Pericardium fibroblast (primary cell): ENCODE results near the gene RBMXL3. TPM values are rescaled to one million over a fixed set of nuclear protein-coding genes. Genes with fewer than 3 reads are reported as not detected.

Experiments
- total RNA-seq: library from RNA; depleted of rRNA; stranded (reverse); fragments of >200 nt; gene quantifications from 2 replicates; pipeline ENCODE4 v1.2.3, GENCODE V29; 2015

The RBMXL3 gene
- not detected in 2 replicates for total RNA-seq

DNA sequence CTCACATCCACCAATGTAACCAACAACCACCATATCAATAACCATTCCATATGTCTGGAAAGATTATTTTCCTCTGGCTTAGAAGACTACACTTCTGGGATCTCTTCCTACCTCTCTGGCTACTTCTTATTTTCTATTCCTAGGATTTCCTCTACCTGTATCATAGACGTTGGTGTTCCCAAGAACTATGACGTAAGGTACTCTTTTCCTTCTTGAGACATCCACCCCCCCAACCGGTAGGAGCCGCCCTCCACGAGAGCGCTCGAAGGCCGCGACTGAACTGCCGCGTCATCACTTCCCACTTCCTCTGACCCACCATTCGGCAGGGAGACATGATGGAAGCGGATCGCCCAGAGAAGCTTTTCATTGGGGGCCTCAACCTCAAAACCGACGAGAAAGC is at the start of gene RBMXL3:
Gene RBMXL3 (plus strand): TSS at position 301 of the 400 bp plus-strand sequence. CDS start 32 bp downstream, at position 333.

DNA sequence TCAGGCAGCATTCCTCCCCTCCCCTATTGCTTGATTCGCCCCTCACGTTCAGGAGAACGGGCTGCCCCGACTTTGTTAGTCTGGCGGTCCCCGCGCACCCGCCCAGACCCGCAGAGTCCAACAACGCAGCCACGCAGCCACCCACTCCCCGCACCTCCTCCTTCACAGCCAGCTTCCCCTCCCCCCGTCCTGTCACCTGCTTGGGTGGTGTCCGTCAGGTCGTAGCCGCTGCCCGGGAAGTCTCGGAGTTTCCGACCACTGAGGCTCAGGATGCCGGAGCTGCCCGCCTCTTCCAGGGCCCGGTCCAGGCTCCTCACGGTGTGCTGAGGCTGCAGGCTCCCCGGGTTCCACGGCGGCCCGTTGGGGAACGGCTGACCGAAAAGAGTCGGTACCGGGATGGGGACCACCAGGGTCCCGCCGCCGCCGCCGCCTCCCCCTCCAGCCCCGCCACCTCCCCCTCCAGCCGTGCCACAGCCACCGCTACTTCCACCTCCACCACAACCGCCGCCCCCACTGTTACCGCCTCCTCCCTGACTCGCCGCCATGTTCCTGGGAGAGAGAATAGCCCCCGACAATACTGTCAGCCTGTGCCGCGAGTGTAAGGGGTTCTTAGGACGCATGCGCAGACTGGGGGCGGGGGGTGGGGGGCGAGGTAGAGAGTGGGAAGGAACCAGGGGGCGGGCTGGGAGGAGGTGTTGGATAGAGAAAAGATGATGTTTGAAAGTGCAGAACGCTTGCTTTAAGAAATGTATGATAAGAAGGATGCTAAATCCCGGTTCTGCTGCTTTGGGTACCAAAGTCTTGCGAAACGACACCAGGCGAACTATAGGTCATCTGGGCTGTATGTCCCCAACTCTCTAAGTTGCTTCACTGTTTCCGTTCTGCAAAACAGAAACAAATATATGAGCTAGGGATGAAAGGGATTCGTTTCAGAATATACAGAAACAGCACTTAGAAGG is 44.6 kb downstream of the RBMXL3 start, which contains the start of gene LRCH2:
Gene LRCH2 (minus strand): TSS at position 600 of the 959 bp plus-strand sequence. CDS start 55 bp downstream, at position 545.

Other genes starting within 250 kb of the RBMXL3 start
- 0.34 and 2.6 TPM in 2 replicates for gene IL13RA2, start 171.8 kb upstream of the RBMXL3 start, total RNA-seq
- gene LRCH2, start 44.7 kb downstream of the RBMXL3 start, total RNA-seq = 2.4 and 3.0 TPM in 2 replicates
- gene LUZP4, start 100.3 kb downstream of the RBMXL3 start, total RNA-seq = not detected in 2 replicates